Epithelial cell of esophagus (primary cell): ENCODE results near the gene RAB1B.

Source experiments
- DNase-seq: peaks from one replicate; pipeline ENCODE4 v3.0.0; 2010; ENCODE audit warnings: low read depth
- H3K4me3 ChIP-seq: 2 replicates; pipeline ENCODE4 v1.5.1; 2011; ENCODE audit warnings: mild to moderate bottlenecking, low read length, control low read depth
- CTCF ChIP-seq: IDR thresholded peaks from 2 replicates; pipeline ENCODE4 v1.5.1; 2011; ENCODE audit warnings: low read depth, mild to moderate bottlenecking, low read length, control low read depth, inconsistent platforms; ENCODE audit not compliant: insufficient read depth; ENCODE audit errors: missing control alignments

RAB1B gene

GRCh38 chr11:66264914-66265313, 3.5 kb upstream of the RAB1B start:
- TF ChIP-seq CTCF, result peak; percentile 51

GRCh38 chr11:66265531-66266377, 2.7 kb upstream of the RAB1B start:
- DNase-seq, result no peak
- no peak for TF ChIP-seq CTCF
- no peak overlapping the region for H3K4me3 ChIP-seq

More at GRCh38 chr11:66264914-66265313, 3.5 kb upstream of the RAB1B start:
- H3K4me3 ChIP-seq, result no peak overlapping the region
- peak; percentile 51 for DNase-seq

GRCh38 chr11:66266378-66267038, 1.9 kb upstream of the RAB1B start:
- no peak overlapping the region for H3K4me3 ChIP-seq
- TF ChIP-seq CTCF, result no peak
- DNase-seq, result no peak

GRCh38 chr11:66267039-66267378, 1.4 kb upstream of the RAB1B start:
- TF ChIP-seq CTCF, result no peak
- peak overlapping the region; percentile 98 for H3K4me3 ChIP-seq
- DNase-seq, result no peak

GRCh38 chr11:66267379-66268243, 828 bp upstream of the RAB1B start:
- TF ChIP-seq CTCF, result no peak
- H3K4me3 ChIP-seq, result peak overlapping the region; percentile 98
- peak; percentile 85 for DNase-seq

- no peak for DNase-seq
- peak; percentile 40 for TF ChIP-seq CTCF
- peak overlapping the region; percentile 98 for H3K4me3 ChIP-seq
Measured at GRCh38 chr11:66268952-66269905, 790 bp downstream of the RAB1B start.
